Esophagus squamous epithelium (tissue), 4 donors: ENCODE measurements around the gene TGIF2.

Experiments used
- POLR2A ChIP-seq, 4 donors: fragments of 450-650 bp; IDR thresholded peaks; one replicate each; pipeline ENCODE4 v1.6.1; 2017; ENCODE audit warnings: antibody characterized with exemption in 4 of 4, mild to moderate bottlenecking in 4 of 4, moderate library complexity in 3 of 4
- TF ChIP-seq, protein P1 (sequence below), 6 experiments: fragments of 450-650 bp in 4 of 6; fragments of 200-600 bp in 2 of 6; sonication (generic) in 2 of 6; IDR thresholded peaks; one replicate each; pipeline ENCODE4 v1.5.1; 2016 to 2019; ENCODE audit warnings: antibody characterized with exemption in 6 of 6, mild to moderate bottlenecking in 4 of 6, moderate library complexity in 4 of 6

DNA sequence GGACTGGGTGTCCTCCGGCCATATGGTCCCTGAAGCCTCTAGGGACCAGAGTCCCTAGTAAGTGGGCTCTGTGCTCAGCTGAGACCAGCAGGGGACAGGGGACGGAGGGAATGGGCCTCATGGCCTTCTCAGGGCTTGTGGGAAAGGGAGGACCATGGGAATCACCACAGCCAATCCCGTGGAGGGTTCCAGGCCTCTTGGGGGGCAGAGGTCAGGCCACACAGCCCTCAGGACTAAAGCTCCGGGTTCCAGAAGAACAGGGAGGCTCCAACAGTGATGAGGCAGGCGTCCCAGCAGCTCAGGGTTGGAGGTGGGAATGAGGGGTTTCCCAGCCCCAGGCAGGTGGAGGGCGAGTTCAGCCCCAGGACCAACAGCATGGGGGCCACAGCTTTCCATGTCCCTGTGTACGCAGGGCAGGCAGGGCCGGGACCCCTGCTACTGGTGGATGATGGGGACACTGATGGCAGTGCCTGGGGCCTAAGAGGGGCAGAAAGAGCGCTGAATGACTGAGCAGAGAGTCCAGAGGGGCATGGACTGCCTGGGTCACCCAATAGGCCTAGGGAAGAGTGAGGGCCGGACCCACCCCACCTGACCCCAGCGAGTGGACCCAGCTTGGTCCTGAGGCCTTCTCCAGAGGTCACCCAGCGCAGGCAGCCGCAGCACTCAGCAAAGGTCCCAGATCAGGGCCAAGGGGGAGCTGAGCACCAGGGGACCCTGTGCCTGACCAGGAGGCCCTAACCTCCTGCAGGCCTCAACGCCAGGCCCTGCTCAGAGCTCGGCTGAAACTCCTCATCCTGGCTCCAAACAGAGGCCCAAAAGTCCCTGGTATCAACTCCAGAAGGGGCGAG is 23.2 kb upstream of the TGIF2 start:
- TF ChIP-seq POLR2A (IDR thresholded peaks at IDR 0.05), result no peak
- TF ChIP-seq, protein P1, sequence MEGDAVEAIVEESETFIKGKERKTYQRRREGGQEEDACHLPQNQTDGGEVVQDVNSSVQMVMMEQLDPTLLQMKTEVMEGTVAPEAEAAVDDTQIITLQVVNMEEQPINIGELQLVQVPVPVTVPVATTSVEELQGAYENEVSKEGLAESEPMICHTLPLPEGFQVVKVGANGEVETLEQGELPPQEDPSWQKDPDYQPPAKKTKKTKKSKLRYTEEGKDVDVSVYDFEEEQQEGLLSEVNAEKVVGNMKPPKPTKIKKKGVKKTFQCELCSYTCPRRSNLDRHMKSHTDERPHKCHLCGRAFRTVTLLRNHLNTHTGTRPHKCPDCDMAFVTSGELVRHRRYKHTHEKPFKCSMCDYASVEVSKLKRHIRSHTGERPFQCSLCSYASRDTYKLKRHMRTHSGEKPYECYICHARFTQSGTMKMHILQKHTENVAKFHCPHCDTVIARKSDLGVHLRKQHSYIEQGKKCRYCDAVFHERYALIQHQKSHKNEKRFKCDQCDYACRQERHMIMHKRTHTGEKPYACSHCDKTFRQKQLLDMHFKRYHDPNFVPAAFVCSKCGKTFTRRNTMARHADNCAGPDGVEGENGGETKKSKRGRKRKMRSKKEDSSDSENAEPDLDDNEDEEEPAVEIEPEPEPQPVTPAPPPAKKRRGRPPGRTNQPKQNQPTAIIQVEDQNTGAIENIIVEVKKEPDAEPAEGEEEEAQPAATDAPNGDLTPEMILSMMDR (IDR thresholded peaks at IDR 0.05), result no peak
